GM21529 (cell line): ENCODE results near the gene CD320.
"Not testable (repeated sequence)": the region's sequence is repeated elsewhere in the genome, so short reads cannot be mapped to it uniquely, and the experiment has no call there.

Source experiments
- ATAC-seq: cut with Tn5 transposase; IDR thresholded peaks from one replicate; pipeline ENCODE4 v1.9.1; 2021; ENCODE audit not compliant: unreplicated experiment

Gene CD320

DNA sequence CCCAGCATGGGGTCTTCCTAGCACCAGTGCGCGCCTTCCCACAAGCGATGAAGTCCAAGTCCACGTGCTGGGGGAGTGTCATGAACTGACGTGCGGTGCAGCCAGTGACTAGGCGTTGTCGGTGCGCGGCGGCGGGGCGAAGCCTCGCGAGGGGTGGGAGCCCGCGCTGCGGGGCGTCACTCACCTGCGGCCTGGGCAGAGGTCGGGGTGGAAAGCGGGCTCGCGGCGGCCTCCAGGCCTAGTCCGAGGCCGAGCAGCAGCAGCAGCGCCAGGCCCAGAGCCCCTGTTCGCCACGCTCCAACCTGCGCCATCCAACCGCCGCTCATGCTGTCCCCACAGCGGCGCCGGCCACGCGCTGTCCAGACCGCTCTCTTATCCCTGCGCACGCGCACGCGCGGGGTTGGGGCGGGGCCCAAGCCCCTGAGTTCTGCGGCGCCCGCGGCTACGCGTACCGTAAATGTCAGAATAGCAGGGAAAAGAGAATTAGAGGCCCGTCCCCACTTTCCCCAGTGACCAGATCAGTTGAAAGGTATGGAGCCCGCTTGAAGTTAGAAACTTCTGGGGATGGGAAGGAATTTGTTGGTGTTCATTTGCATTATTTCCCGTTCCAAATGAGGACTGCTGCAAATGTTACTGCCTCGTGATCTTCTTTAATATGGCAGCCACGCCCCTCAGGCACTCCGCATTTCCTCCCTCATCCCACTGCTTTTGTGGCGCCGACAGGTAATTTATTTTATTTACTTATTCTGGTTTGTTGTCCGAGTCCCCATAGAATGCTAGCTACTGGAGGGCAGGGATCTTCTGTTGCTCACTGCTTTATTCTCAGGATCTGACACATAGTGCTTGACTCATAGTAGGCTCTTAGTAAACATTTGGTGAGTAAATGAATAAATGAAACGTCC is at the start of gene CD320:
TSS of gene CD320 (minus strand) at position 394 of the 902 bp plus-strand sequence. CDS start at position 326, 68 bp downstream.
- ATAC-seq = peak; percentile 73

DNA sequence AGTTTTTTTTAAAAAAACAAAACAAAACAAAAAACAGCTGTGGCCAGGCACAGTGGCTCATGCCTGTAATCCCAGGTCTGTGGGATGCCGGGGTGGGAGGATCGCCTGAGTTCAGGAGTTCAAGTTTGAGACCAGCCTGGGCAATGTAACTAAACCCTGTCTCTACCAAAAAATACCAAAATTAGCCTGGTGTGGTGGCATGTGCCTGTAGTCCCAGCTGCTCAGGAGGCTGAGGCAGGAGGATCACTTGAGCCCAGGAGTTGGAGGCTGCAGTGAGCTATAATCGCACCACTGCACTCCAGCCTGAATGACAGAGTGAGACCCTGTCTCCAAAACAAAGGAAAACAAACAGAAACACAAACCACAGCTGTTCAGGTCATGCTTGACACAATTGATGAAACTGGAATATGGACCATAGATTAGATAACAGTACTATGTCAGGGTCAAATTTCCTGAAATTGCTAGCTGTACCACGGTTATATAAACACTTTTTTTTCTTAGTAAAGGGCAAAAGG is 48.9 kb upstream of the CD320 start:
- ATAC-seq = no peak

DNA sequence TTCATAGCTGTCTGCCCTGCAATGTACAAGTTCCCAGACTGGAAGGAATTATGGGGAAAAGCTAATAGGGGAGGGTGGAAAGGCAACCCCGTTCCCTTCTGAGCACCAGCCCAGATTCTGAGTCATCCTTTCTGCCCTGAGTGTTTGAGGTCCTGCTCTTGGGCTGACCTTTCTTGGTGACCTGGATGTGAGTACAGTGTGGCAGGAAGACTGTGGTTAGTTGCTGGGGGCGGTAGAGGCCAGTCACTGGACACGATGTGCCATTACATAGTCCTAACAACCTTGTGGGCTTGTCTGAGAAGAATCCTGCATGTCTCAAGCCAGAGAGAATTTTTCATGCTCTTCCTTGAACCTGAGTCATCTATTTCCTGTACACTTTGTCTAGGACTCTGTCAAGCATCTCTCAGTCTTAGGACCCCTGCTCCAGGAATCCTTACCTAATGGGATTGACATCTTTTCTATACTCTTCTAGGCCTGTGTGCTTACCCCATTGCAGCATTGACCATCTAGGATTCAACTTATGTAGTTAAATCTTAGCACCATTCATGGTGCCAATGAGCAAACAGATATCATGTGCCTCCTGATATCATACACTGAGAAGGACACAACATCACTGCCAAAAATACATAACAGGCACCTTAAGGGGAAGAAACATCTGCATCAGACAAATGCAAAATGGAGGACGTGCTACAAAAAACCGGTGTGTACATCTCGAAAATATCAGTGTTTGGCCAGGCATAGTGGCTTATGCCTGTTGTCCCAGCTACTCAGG is 47.7 kb upstream of the CD320 start:
- no peak for ATAC-seq

GRCh38 chr19:8352845-8353244 is 44.7 kb upstream of the CD320 start:
- ATAC-seq = not testable (repeated sequence)

DNA sequence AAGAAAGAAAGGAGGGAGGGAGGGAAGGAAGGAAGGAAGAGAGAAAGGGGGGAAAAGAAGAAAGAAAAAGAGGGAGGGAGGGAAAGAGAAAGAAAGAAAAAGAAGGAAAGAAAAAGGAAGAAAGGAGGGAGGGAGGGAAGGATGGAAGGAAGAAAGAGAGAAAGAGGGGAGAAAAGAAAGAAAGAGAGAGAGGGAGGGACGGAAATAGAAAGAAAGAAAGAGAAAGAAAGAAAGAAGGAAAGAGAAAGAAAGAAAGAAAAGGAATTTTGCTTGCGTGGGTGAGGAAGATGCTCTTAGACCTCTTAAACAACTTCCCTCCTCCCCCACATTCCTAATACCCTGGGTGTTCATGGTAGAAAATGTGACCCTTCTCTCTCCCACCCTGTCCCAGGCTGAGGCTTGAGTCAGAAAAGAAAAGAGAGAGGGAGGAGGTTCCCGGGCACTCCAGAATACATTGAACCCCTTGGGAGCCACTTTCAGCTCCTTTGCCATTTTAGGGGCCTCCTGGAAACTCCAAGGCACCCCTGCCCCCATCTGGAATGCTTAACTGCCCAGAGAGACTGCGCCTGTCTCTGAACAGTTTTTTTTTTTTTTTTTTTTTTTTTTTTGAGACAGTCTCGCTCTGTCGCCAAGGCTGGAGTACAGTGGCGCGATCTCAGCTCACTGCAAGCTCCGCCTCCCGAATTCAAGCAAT is 44.1 kb upstream of the CD320 start:
- ATAC-seq = no peak

GRCh38 chr19:8349629-8350372 is 41.6 kb upstream of the CD320 start:
- not testable (repeated sequence) for ATAC-seq

DNA sequence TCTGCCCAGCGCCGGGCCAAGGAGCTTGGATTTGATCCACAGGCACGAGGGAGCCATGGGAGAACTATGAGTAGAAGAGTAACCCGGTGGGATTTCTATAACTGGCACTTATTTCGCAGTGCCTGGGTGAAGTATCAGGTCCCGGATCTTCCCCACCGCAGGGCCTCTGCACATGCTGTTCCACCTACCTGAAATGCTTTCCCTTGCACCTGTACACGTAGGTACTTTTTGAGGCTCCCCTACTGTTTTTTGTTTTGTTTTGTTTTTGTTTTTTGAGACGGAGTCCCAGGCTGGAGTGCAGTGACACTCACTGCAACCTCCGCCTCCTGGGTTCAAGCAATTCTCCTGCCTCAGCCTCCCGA is 35.3 kb upstream of the CD320 start:
- ATAC-seq = no peak

GRCh38 chr19:8342684-8343482 is 34.7 kb upstream of the CD320 start, which contains the start of gene KANK3:
TSS of gene KANK3 (minus strand) at chr19:8343262. CDS start at chr19:8337828, 5,434 bp downstream.
- ATAC-seq = peak; percentile 90

- ATAC-seq = no peak
These were observed 34.1 kb upstream of the CD320 start for GRCh38 chr19:8342316-8342683.

GRCh38 chr19:8341504-8341903 is 33.3 kb upstream of the CD320 start:
- not testable (repeated sequence) for ATAC-seq

GRCh38 chr19:8340341-8341096 is 32.4 kb upstream of the CD320 start:
- ATAC-seq = no peak

- ATAC-seq = no peak
These were observed 30.7 kb upstream of the CD320 start for GRCh38 chr19:8338835-8339234.

DNA sequence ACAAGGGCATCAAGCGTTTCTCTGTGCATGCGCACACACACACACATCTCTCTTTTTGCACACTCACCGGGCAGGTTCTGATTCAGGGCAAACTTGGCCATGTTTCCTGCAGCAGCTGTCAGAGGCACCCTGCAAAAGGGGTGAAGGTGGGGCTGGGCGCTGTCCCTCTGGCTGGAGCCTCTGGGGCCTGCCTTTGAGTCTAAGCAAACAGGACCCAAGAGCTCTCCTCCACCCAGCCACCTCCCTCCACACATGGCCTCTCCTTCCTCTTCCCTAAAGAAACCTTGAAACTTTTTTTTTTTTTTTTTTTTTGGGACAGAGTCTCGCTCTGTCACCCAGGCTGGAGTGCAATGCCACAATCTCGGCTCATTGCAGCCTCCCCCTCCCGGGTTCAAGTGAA is 29.6 kb upstream of the CD320 start:
- ATAC-seq = no peak

DNA sequence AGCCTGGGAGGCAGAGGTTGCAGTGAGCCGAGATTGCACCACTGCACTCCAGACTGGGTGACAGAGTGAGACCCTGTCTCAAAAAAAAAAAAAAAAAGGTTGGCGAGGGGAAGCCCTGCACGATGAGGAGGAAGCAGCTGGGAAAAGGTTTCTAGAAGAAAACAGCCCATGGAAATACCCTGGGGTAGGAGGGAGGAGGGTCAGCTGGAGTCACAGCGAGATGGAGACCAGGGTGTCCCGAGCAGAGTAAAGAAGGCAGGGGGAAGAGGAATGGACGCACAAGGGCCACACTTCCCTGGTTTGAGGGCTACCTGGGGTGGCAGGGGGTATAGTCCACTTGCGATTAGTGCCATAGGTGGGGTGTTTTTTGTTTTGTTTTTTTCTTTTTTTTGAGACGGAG is 28.5 kb upstream of the CD320 start:
- no peak for ATAC-seq

DNA sequence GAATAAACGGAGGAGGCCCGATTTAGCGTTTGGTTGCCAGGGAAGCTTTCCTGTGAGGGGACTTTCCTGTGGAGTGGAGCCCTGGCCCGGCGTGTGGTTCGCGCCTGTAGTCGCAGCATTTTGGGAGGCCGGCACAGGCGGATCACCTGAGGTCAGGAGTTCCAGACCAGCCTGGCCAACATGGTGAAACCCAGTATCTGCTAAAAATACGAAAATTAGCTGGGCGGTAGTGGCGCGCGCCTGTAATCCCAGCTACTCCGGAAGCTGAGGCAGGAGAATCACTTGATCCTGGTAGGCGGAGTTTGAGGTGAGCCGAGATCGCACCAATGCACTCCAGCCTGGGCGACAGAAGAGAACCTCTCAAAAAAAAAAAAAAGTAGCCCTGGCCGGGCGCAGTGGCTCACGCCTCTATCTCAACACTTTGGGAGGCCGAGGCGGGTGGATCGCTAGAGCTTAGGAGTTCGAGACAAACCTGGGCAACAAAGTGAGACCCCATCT is 28.0 kb upstream of the CD320 start:
- no peak for ATAC-seq

DNA sequence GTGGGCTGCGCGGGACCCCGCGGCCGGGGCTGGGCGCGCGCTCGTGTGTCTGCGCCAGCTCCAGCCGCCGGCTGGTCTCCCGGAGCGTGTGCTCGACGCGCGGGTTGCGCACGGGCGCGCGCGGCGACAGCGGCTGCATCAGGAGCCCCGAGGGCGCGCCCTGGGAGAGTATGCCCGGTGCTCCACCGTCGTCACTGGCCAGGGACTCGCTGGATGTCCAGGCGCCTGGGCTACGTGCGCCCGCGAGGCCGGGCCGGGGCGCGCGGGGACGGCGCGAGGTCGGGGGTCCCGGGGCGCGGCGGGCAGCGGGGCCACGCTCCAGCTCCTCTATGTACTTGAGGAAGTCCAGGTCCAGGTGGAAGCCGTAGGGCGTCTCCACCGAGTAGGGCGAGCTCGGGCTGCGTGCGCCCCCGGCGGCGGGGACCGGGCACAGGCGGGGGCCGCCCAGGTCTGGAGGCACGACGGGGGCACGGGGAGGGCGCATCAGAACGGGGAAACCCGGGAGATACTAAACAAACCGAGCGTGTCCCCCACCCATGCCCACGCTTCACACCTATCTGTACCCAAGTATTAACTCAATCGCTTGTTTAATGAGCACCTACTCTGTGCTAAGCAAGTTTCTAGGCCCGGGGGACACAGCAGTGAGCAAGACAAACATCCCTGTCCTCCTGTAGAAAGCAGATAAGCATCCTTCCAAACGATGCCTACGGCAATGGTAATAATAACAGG is 27.3 kb upstream of the CD320 start:
- no peak for ATAC-seq

DNA sequence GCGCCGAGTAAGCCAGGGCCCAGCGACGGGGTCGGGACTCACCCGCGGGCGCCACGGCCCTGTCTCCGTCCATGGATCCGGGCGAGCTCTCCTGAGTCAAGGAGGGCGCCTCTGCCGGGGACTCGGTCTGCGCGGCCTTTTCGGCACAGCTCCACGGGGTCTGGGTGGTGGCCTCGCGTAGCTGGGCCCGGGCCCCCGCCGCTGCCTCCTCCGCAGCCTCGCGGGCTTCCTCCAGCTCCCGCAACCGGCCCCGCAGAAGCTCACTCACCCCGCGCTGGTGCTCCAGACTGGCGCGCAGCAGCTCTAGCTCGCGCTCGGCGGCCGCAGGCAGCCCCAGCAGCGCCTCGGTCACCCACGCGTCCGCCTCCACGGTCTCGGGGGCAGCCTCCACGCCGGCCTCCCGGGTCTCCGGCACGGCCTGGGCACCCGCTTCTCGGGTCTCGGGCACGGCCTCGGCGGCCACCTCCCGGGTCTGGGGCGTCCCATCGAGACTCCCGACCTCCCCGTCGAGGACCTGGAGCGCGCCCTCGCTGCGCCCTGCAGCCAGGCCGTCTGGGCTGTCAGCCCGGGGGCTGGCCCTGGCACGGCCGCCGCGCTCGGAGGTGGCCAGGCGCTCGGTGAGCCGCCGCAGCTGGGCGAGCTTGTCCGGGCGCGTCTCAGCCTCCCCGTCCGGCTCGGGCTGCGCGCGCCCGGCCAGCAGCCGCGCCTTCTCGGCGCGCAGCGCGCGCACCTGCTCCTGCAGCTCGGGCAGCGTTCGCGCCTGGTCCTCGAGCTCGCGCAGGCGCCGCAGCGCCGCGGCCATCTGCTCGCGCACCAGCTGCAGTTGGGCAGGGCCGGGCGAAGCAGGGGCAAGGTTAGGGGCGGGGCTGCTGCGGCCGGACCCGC is 26.5 kb upstream of the CD320 start:
- no peak for ATAC-seq
